WI38 (cell line): Measurements from ENCODE around the gene KIAA0040.

Experiments
- H3K4me3 ChIP-seq: 2 replicates; pipeline ENCODE4 v1.5.1; 2011; ENCODE audit warnings: low read depth, mild to moderate bottlenecking, control low read depth, low read length
- TF ChIP-seq, protein P1 (sequence below): IDR thresholded peaks from 2 replicates; pipeline ENCODE4 v1.5.1; 2012; ENCODE audit warnings: low read depth, mild to moderate bottlenecking, control low read depth, low read length

Gene KIAA0040

GRCh38 chr1:175129182-175129581, 63.4 kb downstream of the KIAA0040 start:
- TF ChIP-seq, protein P1, sequence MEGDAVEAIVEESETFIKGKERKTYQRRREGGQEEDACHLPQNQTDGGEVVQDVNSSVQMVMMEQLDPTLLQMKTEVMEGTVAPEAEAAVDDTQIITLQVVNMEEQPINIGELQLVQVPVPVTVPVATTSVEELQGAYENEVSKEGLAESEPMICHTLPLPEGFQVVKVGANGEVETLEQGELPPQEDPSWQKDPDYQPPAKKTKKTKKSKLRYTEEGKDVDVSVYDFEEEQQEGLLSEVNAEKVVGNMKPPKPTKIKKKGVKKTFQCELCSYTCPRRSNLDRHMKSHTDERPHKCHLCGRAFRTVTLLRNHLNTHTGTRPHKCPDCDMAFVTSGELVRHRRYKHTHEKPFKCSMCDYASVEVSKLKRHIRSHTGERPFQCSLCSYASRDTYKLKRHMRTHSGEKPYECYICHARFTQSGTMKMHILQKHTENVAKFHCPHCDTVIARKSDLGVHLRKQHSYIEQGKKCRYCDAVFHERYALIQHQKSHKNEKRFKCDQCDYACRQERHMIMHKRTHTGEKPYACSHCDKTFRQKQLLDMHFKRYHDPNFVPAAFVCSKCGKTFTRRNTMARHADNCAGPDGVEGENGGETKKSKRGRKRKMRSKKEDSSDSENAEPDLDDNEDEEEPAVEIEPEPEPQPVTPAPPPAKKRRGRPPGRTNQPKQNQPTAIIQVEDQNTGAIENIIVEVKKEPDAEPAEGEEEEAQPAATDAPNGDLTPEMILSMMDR = no peak
- H3K4me3 ChIP-seq = no peak overlapping the region

- H3K4me3 ChIP-seq = no peak overlapping the region
- TF ChIP-seq, protein P1 = no peak
Observed at GRCh38 chr1:175128523-175128922, 64.1 kb downstream of the KIAA0040 start.

- TF ChIP-seq, protein P1 = no peak
- no peak overlapping the region for H3K4me3 ChIP-seq
Observed at GRCh38 chr1:175127565-175127964, 65.0 kb downstream of the KIAA0040 start.

DNA sequence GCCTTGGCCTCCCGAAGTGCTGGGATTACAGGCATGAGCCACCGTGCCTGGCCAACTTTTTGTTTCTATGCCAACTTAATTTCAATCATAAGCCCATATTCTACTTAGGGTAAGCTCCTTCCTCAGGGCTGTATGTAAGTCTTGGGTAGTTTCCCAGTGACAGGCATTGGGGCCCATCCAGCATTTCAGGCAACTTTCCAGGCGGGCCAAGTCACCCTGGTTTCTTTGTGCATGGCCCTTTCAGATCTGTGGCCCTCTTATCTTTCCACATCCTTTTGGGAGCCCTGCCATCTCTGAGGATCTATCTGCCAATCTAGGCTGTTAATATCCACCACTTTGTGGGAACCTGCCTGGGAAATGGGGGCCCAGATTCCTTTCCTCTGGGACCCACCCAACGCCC, 66.2 kb downstream of the KIAA0040 start:
- no peak overlapping the region for H3K4me3 ChIP-seq
- TF ChIP-seq, protein P1 = no peak

DNA sequence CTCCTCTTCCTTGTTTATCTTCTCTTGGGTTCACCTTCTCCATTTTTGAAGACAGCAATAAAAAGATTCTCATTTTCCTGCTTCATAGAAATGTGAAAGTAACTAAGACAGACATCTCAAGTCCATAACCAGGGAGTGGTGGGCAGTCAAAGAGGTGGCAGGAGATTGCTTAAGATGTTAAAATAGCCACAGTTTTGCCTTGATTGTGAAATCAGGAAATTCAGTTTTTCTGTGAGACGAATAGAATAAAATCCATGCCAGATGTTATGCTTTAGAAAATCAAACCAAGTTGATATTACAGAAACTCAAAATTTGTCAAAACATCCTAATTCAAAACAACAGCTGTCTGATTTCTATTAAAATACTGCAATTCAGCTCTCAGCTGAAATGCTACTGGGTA, 67.7 kb downstream of the KIAA0040 start:
- H3K4me3 ChIP-seq = no peak overlapping the region

GRCh38 chr1:175120511-175120910, 72.1 kb downstream of the KIAA0040 start:
- TF ChIP-seq, protein P1 = no peak
- H3K4me3 ChIP-seq = no peak overlapping the region

More for the DNA sequence above, 67.7 kb downstream of the KIAA0040 start:
- TF ChIP-seq, protein P1 = no peak

GRCh38 chr1:175118375-175119367, 73.9 kb downstream of the KIAA0040 start:
- TF ChIP-seq, protein P1 = no peak
- no peak overlapping the region for H3K4me3 ChIP-seq
